ENCODE data around the gene GXYLT1. TPM values are rescaled to one million over a fixed set of nuclear protein-coding genes. Genes with fewer than 3 reads are reported as not detected.

The GXYLT1 gene
- total and polyA plus RNA-seq, 9 of the 15 experiments (the other 6 are each of a cell fraction or from before 2014, with no cell fraction given), result 1.4 to 9.3 (median 5.5) TPM

DNA sequence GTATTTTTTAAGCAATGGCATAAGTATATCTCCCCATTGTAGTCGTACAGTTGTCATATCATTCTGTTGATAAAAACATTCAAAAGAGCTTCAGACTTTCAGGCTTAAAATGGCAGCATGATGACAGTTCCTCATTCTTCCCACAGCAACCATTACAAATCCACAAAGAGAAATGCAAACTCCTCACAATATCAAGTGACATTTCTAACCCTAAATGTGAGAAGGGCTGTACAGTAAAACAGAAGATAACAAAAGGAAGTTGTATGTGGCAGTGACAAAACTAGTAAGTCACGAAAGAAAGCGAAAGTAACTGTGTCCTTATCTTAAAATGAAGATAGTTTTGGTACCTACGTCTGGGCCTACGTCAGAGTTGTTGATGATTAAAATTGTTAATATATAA lies 46.7 kb downstream of the GXYLT1 start:
- Histone ChIP-seq H3K79me2 (ENCODE audit: control insufficient read depth, insufficient read depth, low read length) (no peaks in the 10 kb centered on the region), H3K27ac (ENCODE audit: extremely low read depth, low read depth, low read length) (peak overlapping the region; percentile 83), H3K9me3 (replicated peaks; ENCODE audit: control insufficient read depth, insufficient read depth, low read depth, low read length) (no peaks in the 10 kb centered on the region), H3K27me3 (ENCODE audit: control insufficient read depth in 2 of 2, insufficient read depth in 2 of 2, low read length in 2 of 2) (no peaks in the 10 kb centered on the region), H2AFZ (ENCODE audit: low read depth, low read length) (peak overlapping the region; percentile 88), H3K4me1 (replicated peaks in 1 of 2; ENCODE audit: control insufficient read depth in 2 of 2, insufficient read depth in 2 of 2, low read length in 2 of 2) (peaks cover 3 to 7% of the 10 kb centered on the region in 2 experiments; a peak in 3 of 5 replicates), H3K4me2 (ENCODE audit: insufficient read depth, low read length) (peak overlapping the region; percentile 77), H3K36me3 (ENCODE audit: control insufficient read depth, insufficient read depth, low read length) (0 out of 3 replicates have a peak, but pooled peaks cover 3% of the 10 kb centered on the region), H3K4me3 (peak overlapping the region; percentile 33), H3K9ac (ENCODE audit: insufficient read depth in 1 of 2, low read depth in 2 of 2, low read length in 2 of 2) (peak overlapping the region in 1 of 2 experiments; percentile 65; a peak in 2 of 4 replicates), H3K9me1 (ENCODE audit: control insufficient read depth, insufficient read depth, low read length) (no peaks in the 10 kb centered on the region), H4K20me1 (replicated peaks; ENCODE audit: control insufficient read depth, insufficient read depth, low read length) (no peaks in the 10 kb centered on the region)
- BruUV-seq (replicated peaks), result no TSS peak
- POLR2A ChIA-PET, result interaction anchor here (0.6 kb wide), 1 partner anchor 244 kb away, joined by 3 read pairs; no protein-coding TSS in a partner anchor
- CTCF ChIA-PET (ENCODE audit: low intra/inter-chr PET ratio), result no interaction called here
- 0% methylated on average over 5 of the region's 5 CpGs for WGBS (ENCODE audit: insufficient coverage, low coverage, missing lambda C conversion rate)
- ATAC-seq (peak; percentile 51), FAIRE-seq (peak; percentile 70), DNase-seq (ENCODE audit: extremely low read depth in 1 of 4, low spot score in 3 of 4) (peak in 2 of 4 experiments; percentile 14 to 43)
- in situ Hi-C loops (cut with MboI) (no loop called here), intact Hi-C loops (cut with micrococcal nuclease) (loop anchor here (5.0 to 10.0 kb wide), 2 partner anchors 44 to 1767 kb away; partner anchors contain the start of gene GXYLT1)
- TF ChIP-seq ARNT (IDR thresholded peaks at IDR 0.05), result 0 out of 4 replicates have a peak, but pooled peaks of 1 of the 2 experiments have one; percentile 37
- TF ChIP-seq SPI1 (IDR thresholded peaks at IDR 0.05; ENCODE audit: borderline replicate concordance, low read depth, low read length), result peak; percentile 87
- TF ChIP-seq CREM (IDR thresholded peaks at IDR 0.05; ENCODE audit: low read depth), result peak; percentile 57
- TF ChIP-seq, protein P1, sequence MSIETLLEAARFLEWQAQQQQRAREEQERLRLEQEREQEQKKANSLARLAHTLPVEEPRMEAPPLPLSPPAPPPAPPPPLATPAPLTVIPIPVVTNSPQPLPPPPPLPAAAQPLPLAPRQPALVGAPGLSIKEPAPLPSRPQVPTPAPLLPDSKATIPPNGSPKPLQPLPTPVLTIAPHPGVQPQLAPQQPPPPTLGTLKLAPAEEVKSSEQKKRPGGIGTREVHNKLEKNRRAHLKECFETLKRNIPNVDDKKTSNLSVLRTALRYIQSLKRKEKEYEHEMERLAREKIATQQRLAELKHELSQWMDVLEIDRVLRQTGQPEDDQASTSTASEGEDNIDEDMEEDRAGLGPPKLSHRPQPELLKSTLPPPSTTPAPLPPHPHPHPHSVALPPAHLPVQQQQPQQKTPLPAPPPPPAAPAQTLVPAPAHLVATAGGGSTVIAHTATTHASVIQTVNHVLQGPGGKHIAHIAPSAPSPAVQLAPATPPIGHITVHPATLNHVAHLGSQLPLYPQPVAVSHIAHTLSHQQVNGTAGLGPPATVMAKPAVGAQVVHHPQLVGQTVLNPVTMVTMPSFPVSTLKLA (conservative IDR thresholded peaks at IDR 0.05), result 0 out of 4 replicates have a peak, but pooled peaks of 1 of the 2 experiments have one; percentile 16
- peak; percentile 51 to 68 for TF ChIP-seq FOXK2 (conservative IDR thresholded peaks at IDR 0.05 in 1 of 2, IDR thresholded peaks at IDR 0.05 in 1 of 2; ENCODE audit: low read depth in 2 of 2)
- TF ChIP-seq GABPA (tag; conservative IDR thresholded peaks at IDR 0.05; ENCODE audit: low read depth), result peak; percentile 58
- TF ChIP-seq NFRKB (IDR thresholded peaks at IDR 0.05; ENCODE audit: low read depth), result 0 out of 2 replicates have a peak, but pooled peaks have one; percentile 57
- no peak for TF ChIP-seq ATF1 (CRISPR knock-in tag; IDR thresholded peaks at IDR 0.05)
- TF ChIP-seq ATF1 (tag; IDR thresholded peaks at IDR 0.05), result peak; percentile 90
- 0 out of 4 replicates have a peak, but pooled peaks of 1 of the 2 experiments have one; percentile 6 for TF ChIP-seq RCOR1 (IDR thresholded peaks at IDR 0.05; ENCODE audit: borderline replicate concordance in 1 of 2, low read depth in 2 of 2, low read length in 2 of 2)
- TF ChIP-seq JUND (IDR thresholded peaks at IDR 0.05; ENCODE audit: borderline replicate concordance, low read depth, low read length), result no peak
- peak; percentile 16; the same call in 2 of the 3 replicates for TF ChIP-seq JUND (tag; IDR thresholded peaks at IDR 0.05; ENCODE audit: borderline replicate concordance, low read depth, low read length)
- TF ChIP-seq, protein P2, sequence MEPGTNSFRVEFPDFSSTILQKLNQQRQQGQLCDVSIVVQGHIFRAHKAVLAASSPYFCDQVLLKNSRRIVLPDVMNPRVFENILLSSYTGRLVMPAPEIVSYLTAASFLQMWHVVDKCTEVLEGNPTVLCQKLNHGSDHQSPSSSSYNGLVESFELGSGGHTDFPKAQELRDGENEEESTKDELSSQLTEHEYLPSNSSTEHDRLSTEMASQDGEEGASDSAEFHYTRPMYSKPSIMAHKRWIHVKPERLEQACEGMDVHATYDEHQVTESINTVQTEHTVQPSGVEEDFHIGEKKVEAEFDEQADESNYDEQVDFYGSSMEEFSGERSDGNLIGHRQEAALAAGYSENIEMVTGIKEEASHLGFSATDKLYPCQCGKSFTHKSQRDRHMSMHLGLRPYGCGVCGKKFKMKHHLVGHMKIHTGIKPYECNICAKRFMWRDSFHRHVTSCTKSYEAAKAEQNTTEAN (CRISPR knock-in tag; IDR thresholded peaks at IDR 0.05), result no peak
- TF ChIP-seq DPF2 (IDR thresholded peaks at IDR 0.05), result peak; percentile 58
- TF ChIP-seq ARID1B (IDR thresholded peaks at IDR 0.05), result peak; percentile 37; the same call in 1 of the 2 replicates
- TF ChIP-seq SMARCA4 (IDR thresholded peaks at IDR 0.05), result peak; percentile 47; the same call in 1 of the 2 replicates
- TF ChIP-seq HDAC2 (IDR thresholded peaks at IDR 0.05), result peak; percentile 42; the same call in 1 of the 2 replicates
- TF ChIP-seq YY1 (IDR thresholded peaks at IDR 0.05; ENCODE audit: borderline replicate concordance in 1 of 3, control insufficient read depth in 1 of 3, extremely low read depth in 1 of 3, insufficient read depth in 3 of 3, insufficient read length in 1 of 3, insufficient replicate concordance in 2 of 3, low read depth in 1 of 3, low read length in 2 of 3), result peak in 2 of 3 experiments; percentile 29 to 75
